Measurements from ENCODE around the gene KRTAP19-3. TPM values are rescaled to one million over a fixed set of nuclear protein-coding genes. Genes with fewer than 3 reads are reported as not detected.

KRTAP19-3 gene
- total and polyA plus RNA-seq, 2 of the 8 experiments (the other 6 are each of a cell fraction or from before 2014, with no cell fraction given), result not detected

DNA sequence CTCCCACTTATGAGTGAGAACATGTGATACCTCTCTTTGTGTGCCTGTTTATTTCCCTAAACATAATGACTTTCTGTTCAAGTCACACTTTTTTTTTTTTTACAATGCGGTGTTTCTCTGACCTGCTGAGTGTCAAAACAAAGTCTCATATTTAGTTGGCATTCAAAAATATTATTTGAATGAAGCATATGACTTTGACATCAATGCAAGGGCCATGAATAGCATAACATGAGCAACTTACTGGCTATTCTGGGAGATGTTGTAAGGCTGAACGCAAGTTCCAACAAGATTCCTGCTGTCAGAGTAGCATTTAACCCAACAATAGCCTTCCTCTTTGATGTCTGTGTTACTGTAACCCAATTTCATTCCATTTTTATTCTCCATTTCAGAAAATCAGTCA is 9.7 kb downstream of the KRTAP19-3 start:
- DNase-seq (ENCODE audit: low read depth in 1 of 2, low spot score in 2 of 2) (no peak), FAIRE-seq (no peak)
- Histone ChIP-seq H2BK15ac (ENCODE audit: low read length) (no peak overlapping the region), H2BK20ac (ENCODE audit: low read length) (no peak overlapping the region), H4K91ac (replicated peaks; ENCODE audit: insufficient read length, low read length) (no peak overlapping the region), H3K4me2 (ENCODE audit: insufficient read depth in 1 of 2, low read depth in 2 of 2, low read length in 2 of 2) (no peak overlapping the region), H3K36me3 (ENCODE audit: control insufficient read depth in 2 of 4, insufficient read depth in 4 of 4, low read length in 3 of 4) (no peaks in the 10 kb centered on the region), H3K9ac (replicated peaks in 1 of 4; ENCODE audit: extremely low read depth in 1 of 4, low read depth in 3 of 4, low read length in 3 of 4) (no peak overlapping the region), H3K27ac (ENCODE audit: low read depth, low read length) (no peak overlapping the region), H3K4me3 (ENCODE audit: extremely low read depth in 1 of 4, insufficient read depth in 2 of 4, low read depth in 3 of 4, low read length in 4 of 4) (no peak overlapping the region), H3K23ac (ENCODE audit: insufficient read length) (no peak overlapping the region), H3K27me3 (replicated peaks in 1 of 4; ENCODE audit: control insufficient read depth in 3 of 4, extremely low read depth in 1 of 4, insufficient read depth in 3 of 4, low read length in 3 of 4) (no peaks in the 10 kb centered on the region), H2BK5ac (ENCODE audit: low read depth, low read length) (no peak overlapping the region), H4K8ac (ENCODE audit: extremely low read depth, insufficient read depth, low read length) (no peak overlapping the region), H3K79me2 (ENCODE audit: control insufficient read depth in 1 of 2, insufficient read depth in 2 of 2, low read length in 2 of 2) (no peaks in the 10 kb centered on the region), H4K5ac (ENCODE audit: insufficient read length, low read depth, low read length) (no peak overlapping the region), H4K20me1 (replicated peaks in 1 of 2; ENCODE audit: control insufficient read depth in 1 of 2, insufficient read depth in 2 of 2, low read length in 2 of 2) (no peaks in the 10 kb centered on the region), H3K9me3 (ENCODE audit: insufficient read depth in 2 of 2, low read depth in 1 of 2, low read length in 1 of 2) (peaks cover 11% of the 10 kb centered on the region in 2 experiments), H3K14ac (ENCODE audit: insufficient read length) (no peak overlapping the region), H2AK5ac (ENCODE audit: low read depth, low read length) (no peak overlapping the region), H2BK120ac (replicated peaks; ENCODE audit: low read depth, low read length) (no peak overlapping the region), H2AFZ (ENCODE audit: low read length) (no peak overlapping the region), H3K79me1 (ENCODE audit: low read depth, low read length) (no peaks in the 10 kb centered on the region), H3K4me1 (replicated peaks in 1 of 4; ENCODE audit: control insufficient read depth in 3 of 4, insufficient read depth in 4 of 4, low read length in 3 of 4) (no peaks in the 10 kb centered on the region), H3K23me2 (ENCODE audit: low read depth, low read length) (no peaks in the 10 kb centered on the region), H3K4ac (replicated peaks; ENCODE audit: insufficient read length, low read depth, low read length) (no peak overlapping the region), H2BK12ac (ENCODE audit: low read depth, low read length) (no peak overlapping the region), H3K18ac (ENCODE audit: extremely low read depth, low read length) (no peak overlapping the region), H3K56ac (replicated peaks; ENCODE audit: insufficient read length, low read depth, low read length) (no peak overlapping the region)
- 89% methylated on average over 2 of the region's 2 CpGs; no CpG with 5 or more reads in 1 of the 2 experiments for WGBS, 2 experiments (ENCODE audit: extremely low coverage in 1 of 2, insufficient coverage in 1 of 2, insufficient read length in 1 of 2, insufficient replicate concordance in 2 of 2, low coverage in 1 of 2, low lambda C conversion rate in 2 of 2, missing lambda C conversion rate in 1 of 2)
- ChIA-PET POLR2A (ENCODE audit: partially characterized antibody) (no interaction called here), CTCF (ENCODE audit: partially characterized antibody) (no interaction called here)
- TF ChIP-seq POLR2AphosphoS5 (IDR thresholded peaks at IDR 0.05; ENCODE audit: low read depth, low read length) (no peak), MAX (IDR thresholded peaks at IDR 0.05) (no peak), EGR1 (IDR thresholded peaks at IDR 0.05; ENCODE audit: borderline replicate concordance, low read depth, low read length) (no peak), E2F6 (IDR thresholded peaks at IDR 0.05) (no peak), FOSL1 (IDR thresholded peaks at IDR 0.05; ENCODE audit: insufficient read depth, low read depth, low read length) (no peak), RAD21 (IDR thresholded peaks at IDR 0.05 in 1 of 2, conservative IDR thresholded peaks at IDR 0.05 in 1 of 2; ENCODE audit: low read depth in 2 of 2, low read length in 2 of 2) (no peak), KDM1A (IDR thresholded peaks at IDR 0.05; ENCODE audit: borderline replicate concordance, low read length) (no peak), ATF3 (IDR thresholded peaks at IDR 0.05; ENCODE audit: insufficient read depth, low read depth, low read length) (no peak), CBX8 (IDR thresholded peaks at IDR 0.05; ENCODE audit: borderline replicate concordance, low read depth, low read length) (no peak), SP2 (IDR thresholded peaks at IDR 0.05; ENCODE audit: low read length) (no peak), POLR2A (IDR thresholded peaks at IDR 0.05; ENCODE audit: control extremely low read depth in 1 of 2, low read depth in 2 of 2, low read length in 2 of 2) (no peak), BCL11A (IDR thresholded peaks at IDR 0.05; ENCODE audit: low read depth in 2 of 2, low read length in 2 of 2) (no peak), CEBPB (IDR thresholded peaks at IDR 0.05; ENCODE audit: low read depth, low read length) (no peak), TBP (IDR thresholded peaks at IDR 0.05; ENCODE audit: low read depth, low read length) (no peak)

All from H1 (cell line).